DOHH2 (cell line): ENCODE data around the gene ZBTB38.

ENCODE experiments used
- CTCF ChIP-seq: fragments of 200-600 bp; sonication (generic); IDR thresholded peaks from one replicate; pipeline ENCODE4 v1.5.1; 2014; ENCODE audit warnings: antibody characterized with exemption, mild to moderate bottlenecking, low read depth, low read length; ENCODE audit not compliant: poor library complexity, severe bottlenecking
- EZH2phosphoT487 ChIP-seq: fragments of 200-600 bp; sonication (generic); IDR thresholded peaks from 2 replicates; pipeline ENCODE4 v1.6.1; 2017; ENCODE audit warnings: borderline replicate concordance, mild to moderate bottlenecking, antibody characterized with exemption, low read length, moderate library complexity, mixed read lengths

- TF ChIP-seq CTCF (no peak), EZH2phosphoT487 (no peak)
Observed at GRCh38 chr3:141330718-141331376, 37.5 kb upstream of the ZBTB38 start.
